ENCODE results near the gene MAP4K2. TPM values are rescaled to one million over a fixed set of nuclear protein-coding genes. Genes with fewer than 3 reads are reported as not detected.

The MAP4K2 gene
- polyA plus RNA-seq, 1 experiment: 22.4 TPM

GRCh38 chr11:64759131-64759721, 43.8 kb downstream of the MAP4K2 start:
- Histone ChIP-seq H3K4me3 (ENCODE audit: low read depth, low read length) (no peak overlapping the region), H3K36me3 (ENCODE audit: control insufficient read depth, insufficient read depth, low read length) (peaks cover 18% of the 10 kb centered on the region), H3K27me3 (ENCODE audit: control insufficient read depth, insufficient read depth, low read length) (no peaks in the 10 kb centered on the region)
- ChIA-PET POLR2A (interaction anchor here (0.7 kb wide), 1 partner anchor 97 kb away, joined by 3 read pairs; no protein-coding TSS in a partner anchor), CTCF (interaction anchor here (0.7 to 3.2 kb wide), 5 partner anchors 9 to 71 kb away, joined by 3 to 10 read pairs (median 3); partner anchors contain the start of gene RASGRP2)
- TF ChIP-seq CTCF (IDR thresholded peaks at IDR 0.05; ENCODE audit: insufficient read depth, low read depth, low read length): no peak
- no peak for DNase-seq (ENCODE audit: low read depth)

GRCh38 chr11:64758330-64759079, 44.5 kb downstream of the MAP4K2 start:
- POLR2A ChIA-PET: no interaction called here
- Histone ChIP-seq H3K36me3 (ENCODE audit: control insufficient read depth, insufficient read depth, low read length) (peaks cover 11% of the 10 kb centered on the region), H3K27me3 (ENCODE audit: control insufficient read depth, insufficient read depth, low read length) (no peaks in the 10 kb centered on the region), H3K4me3 (ENCODE audit: low read depth, low read length) (no peak overlapping the region)
- TF ChIP-seq CTCF (IDR thresholded peaks at IDR 0.05; ENCODE audit: insufficient read depth, low read depth, low read length): no peak
- CTCF ChIA-PET: interaction anchor here (2.6 to 3.2 kb wide), 2 partner anchors 10 to 15 kb away, joined by 9 to 10 read pairs; partner anchors contain the start of gene RASGRP2
- DNase-seq (ENCODE audit: low read depth): no peak

GRCh38 chr11:64757549-64758329, 45.3 kb downstream of the MAP4K2 start:
- ChIA-PET CTCF (interaction anchor here (0.6 to 3.2 kb wide), 3 partner anchors 10 to 73 kb away, joined by 3 to 10 read pairs (median 9); partner anchors contain the start of gene RASGRP2), POLR2A (interaction anchor here (0.6 kb wide), 1 partner anchor 1902 kb away, joined by 5 read pairs; no protein-coding TSS in a partner anchor)
- H3K4me3 ChIP-seq (ENCODE audit: low read depth, low read length): no peak overlapping the region
- no peak for DNase-seq (ENCODE audit: low read depth)
- H3K36me3 ChIP-seq (ENCODE audit: control insufficient read depth, insufficient read depth, low read length): peaks cover 5% of the 10 kb centered on the region
- no peaks in the 10 kb centered on the region for H3K27me3 ChIP-seq (ENCODE audit: control insufficient read depth, insufficient read depth, low read length)
- TF ChIP-seq CTCF (IDR thresholded peaks at IDR 0.05; ENCODE audit: insufficient read depth, low read depth, low read length): no peak

- no peak overlapping the region for H3K4me3 ChIP-seq (ENCODE audit: low read depth, low read length)
- no peaks in the 10 kb centered on the region for H3K36me3 ChIP-seq (ENCODE audit: control insufficient read depth, insufficient read depth, low read length)
- no peak for DNase-seq (ENCODE audit: low read depth)
- no peaks in the 10 kb centered on the region for H3K27me3 ChIP-seq (ENCODE audit: control insufficient read depth, insufficient read depth, low read length)
- ChIA-PET POLR2A (no interaction called here), CTCF (interaction anchor here (2.0 kb wide), 1 partner anchor 12 kb away, joined by 5 read pairs; no protein-coding TSS in a partner anchor)
- TF ChIP-seq CTCF (IDR thresholded peaks at IDR 0.05; ENCODE audit: insufficient read depth, low read depth, low read length): no peak
These were observed 47.2 kb downstream of the MAP4K2 start for GRCh38 chr11:64755681-64756361.

All from BJ (cell line).